IMR-90 (cell line): ENCODE data around the gene GOLGA5. TPM values are rescaled to one million over a fixed set of nuclear protein-coding genes. Genes with fewer than 3 reads are reported as not detected.

Experiments
- ATAC-seq: fragments of 200-7000 bp; cut with Tn5 transposase; 2 replicates; pipeline ENCODE4 v1.9.1; 2020; ENCODE audit warnings: low read depth, mild to moderate bottlenecking, moderate library complexity
- BruUV-seq: library from RNA; stranded (reverse); fragments of 400-500 nt; replicated peaks from 2 replicates; lab custom pipeline; 2021; lab: Mats Ljungman, UMichigan
- CTCF ChIA-PET: fragments of 300-600 bp; formaldehyde crosslinking; extraction: SDS; loops from one replicate; lab custom pipeline; 2021; ENCODE audit warnings: antibody characterized with exemption; lab: Yijun Ruan, JAX
- POLR2A ChIA-PET: fragments of 300-600 bp; sonication (Branson Sonifier 250); formaldehyde crosslinking; loops from one replicate; lab custom pipeline; 2022; ENCODE audit warnings: antibody characterized with exemption; ENCODE audit not compliant: unreplicated experiment; lab: Charles Lee
- DNase-seq: peaks from one replicate; pipeline ENCODE4 v3.0.0; 2013
- H2AFZ ChIP-seq: replicated peaks from 2 replicates; pipeline ENCODE3; 2013; ENCODE audit warnings: low read length, mild to moderate bottlenecking; ENCODE audit not compliant: poor library complexity
- H2AK5ac ChIP-seq: 2 replicates; pipeline ENCODE4 v1.6.1; 2013; ENCODE audit warnings: low read depth, low read length, inconsistent platforms
- H2AK9ac ChIP-seq: replicated peaks from 2 replicates; pipeline ENCODE3; 2013; ENCODE audit warnings: mild to moderate bottlenecking, low read depth, low read length, moderate library complexity; ENCODE audit not compliant: poor library complexity
- H2BK120ac ChIP-seq: 2 replicates; pipeline ENCODE4 v1.6.1; 2013; ENCODE audit warnings: low read depth, low read length, inconsistent platforms
- H2BK15ac ChIP-seq: 3 replicates; pipeline ENCODE4 v1.6.1; 2013; ENCODE audit warnings: low read depth, low read length, inconsistent platforms
- H2BK20ac ChIP-seq: 2 replicates; pipeline ENCODE4 v1.6.1; 2013; ENCODE audit warnings: low read depth, mild to moderate bottlenecking, inconsistent platforms, low read length, moderate library complexity
- H2BK5ac ChIP-seq: 2 replicates; pipeline ENCODE4 v1.6.1; 2013; ENCODE audit warnings: mild to moderate bottlenecking, low read depth, low read length, inconsistent platforms; ENCODE audit not compliant: poor library complexity, severe bottlenecking
- H3K14ac ChIP-seq: replicated peaks from 2 replicates; pipeline ENCODE4 v1.6.1; 2013; ENCODE audit warnings: low read depth, low read length, inconsistent platforms
- H3K18ac ChIP-seq: 2 replicates; pipeline ENCODE4 v1.6.1; 2013; ENCODE audit warnings: low read depth, low read length, control low read depth
- H3K23ac ChIP-seq: 2 replicates; pipeline ENCODE4 v1.6.1; 2013; ENCODE audit warnings: low read depth, low read length, inconsistent platforms
- H3K27ac ChIP-seq: 2 replicates; pipeline ENCODE4 v1.5.1; 2013; ENCODE audit warnings: mild to moderate bottlenecking, control low read depth, low read length; ENCODE audit not compliant: insufficient read depth
- H3K27me3 ChIP-seq: 2 replicates; pipeline ENCODE4 v1.6.1; 2013; ENCODE audit warnings: low read length; ENCODE audit not compliant: control insufficient read depth, insufficient read depth
- H3K36me3 ChIP-seq: 2 replicates; pipeline ENCODE4 v1.6.1; 2013; ENCODE audit warnings: low read length, mixed read lengths; ENCODE audit not compliant: control insufficient read depth, insufficient read depth
- H3K4ac ChIP-seq: 2 replicates; pipeline ENCODE4 v1.6.1; 2013; ENCODE audit warnings: low read depth, low read length, inconsistent platforms
- H3K4me1 ChIP-seq: 2 replicates; pipeline ENCODE4 v1.6.1; 2013; ENCODE audit warnings: low read length, mixed read lengths; ENCODE audit not compliant: control insufficient read depth, insufficient read depth
- H3K4me2 ChIP-seq: 2 replicates; pipeline ENCODE4 v1.6.1; 2013; ENCODE audit warnings: low read depth, mild to moderate bottlenecking, control low read depth, low read length, moderate library complexity
- H3K4me3 ChIP-seq: 2 replicates; pipeline ENCODE4 v1.5.1; 2013; ENCODE audit warnings: low read depth, mild to moderate bottlenecking, control low read depth, low read length, moderate library complexity; ENCODE audit not compliant: insufficient read depth
- H3K56ac ChIP-seq: 2 replicates; pipeline ENCODE4 v1.6.1; 2013; ENCODE audit warnings: low read length, inconsistent platforms; ENCODE audit not compliant: insufficient read depth; ENCODE audit errors: extremely low read depth
- H3K79me1 ChIP-seq, 2 experiments: 2 replicates each; pipeline ENCODE4 v1.6.1; 2013; ENCODE audit warnings: low read length in 2 of 2, inconsistent platforms in 1 of 2, low read depth in 1 of 2
- H3K9ac ChIP-seq: 2 replicates; pipeline ENCODE4 v1.6.1; 2013; ENCODE audit warnings: low read depth, low read length, control low read depth
- H3K9me1 ChIP-seq: 2 replicates; pipeline ENCODE4 v1.6.1; 2013; ENCODE audit warnings: low read length, inconsistent platforms; ENCODE audit not compliant: insufficient read depth
- H3K9me3 ChIP-seq: 2 replicates; pipeline ENCODE4 v1.6.1; 2013; ENCODE audit warnings: low read length; ENCODE audit not compliant: control insufficient read depth, insufficient read depth
- H4K20me1 ChIP-seq: 2 replicates; pipeline ENCODE4 v1.6.1; 2013; ENCODE audit warnings: low read length, inconsistent platforms; ENCODE audit not compliant: insufficient read depth
- H4K5ac ChIP-seq: 2 replicates; pipeline ENCODE4 v1.6.1; 2013; ENCODE audit warnings: mild to moderate bottlenecking, low read depth, low read length, control low read depth
- H4K8ac ChIP-seq, 2 experiments: 2 replicates each; pipeline ENCODE4 v1.6.1; 2013; ENCODE audit warnings: low read depth in 2 of 2, low read length in 2 of 2, control low read depth in 1 of 2, inconsistent platforms in 1 of 2
- H4K91ac ChIP-seq: 2 replicates; pipeline ENCODE4 v1.6.1; 2013; ENCODE audit warnings: low read depth, low read length, inconsistent platforms; ENCODE audit not compliant: insufficient read depth
- BHLHE40 ChIP-seq: fragments of 150-350 bp; IDR thresholded peaks from 2 replicates; pipeline ENCODE4 v1.6.1; 2016; ENCODE audit warnings: mild to moderate bottlenecking, low read depth, low read length
- CHD1 ChIP-seq: IDR thresholded peaks from 2 replicates; pipeline ENCODE4 v1.6.1; 2012; ENCODE audit warnings: low read depth, low read length, improper control_type of control experiment
- FOS ChIP-seq: fragments of 150-350 bp; IDR thresholded peaks from 2 replicates; pipeline ENCODE4 v1.6.1; 2016; ENCODE audit warnings: low read depth, low read length
- MAZ ChIP-seq: IDR thresholded peaks from 2 replicates; pipeline ENCODE4 v1.6.1; 2012; ENCODE audit warnings: low read depth, mild to moderate bottlenecking, low read length, improper control_type of control experiment, moderate library complexity, borderline replicate concordance
- MXI1 ChIP-seq: IDR thresholded peaks from 2 replicates; pipeline ENCODE4 v1.6.1; 2012; ENCODE audit warnings: low read depth, mild to moderate bottlenecking, low read length, moderate library complexity, borderline replicate concordance
- RCOR1 ChIP-seq: IDR thresholded peaks from 2 replicates; pipeline ENCODE4 v1.6.1; 2012; ENCODE audit warnings: mild to moderate bottlenecking, low read length, improper control_type of control experiment; ENCODE audit not compliant: insufficient replicate concordance
- RFX5 ChIP-seq: IDR thresholded peaks from 2 replicates; pipeline ENCODE4 v1.8.0; 2012; ENCODE audit warnings: low read depth, mild to moderate bottlenecking, low read length, moderate library complexity
- WGBS, 2 experiments: methylation state at CpG; one replicate each; pipeline versions ENCODE4 v1.1.5 to v1.1.7; 2013; ENCODE audit warnings: missing lambda C conversion rate in 2 of 2; ENCODE audit not compliant: insufficient read length in 1 of 2; ENCODE audit errors: extremely low coverage in 2 of 2; 5-methylcytosine and 5-hydroxymethylcytosine counted together
- dilution Hi-C: fragments of 300-500 bp; cut with HindIII; formaldehyde crosslinking; loops from one replicate; pipeline ENCODE4 v1.14.3; 2018; ENCODE audit warnings: low sequenced_read_pairs; ENCODE audit not compliant: unreplicated experiment
- in situ Hi-C: fragments of 300-500 bp; cut with MboI; formaldehyde crosslinking; loops from 3 replicates; pipeline ENCODE4 v1.14.3; 2019; ENCODE audit warnings: low sequenced_read_pairs, inconsistent platforms, mixed read lengths
- intact Hi-C: fragments of 100-400 bp; cut with micrococcal nuclease; formaldehyde crosslinking; loops from 2 replicates; pipeline ENCODE4 v1.10.0; 2022
- polyA plus RNA-seq, 3 experiments: library from polyadenylated mRNA; depleted of rRNA; stranded (reverse); fragments of >200 nt; gene quantifications; 2 replicates each; pipeline ENCODE4 v1.2.3, GENCODE V29; 2012; ENCODE audit warnings: low replicate concordance in 1 of 3
- total RNA-seq: library from RNA; depleted of rRNA; stranded (reverse); fragments of >200 nt; gene quantifications from 2 replicates; pipeline ENCODE4 v1.2.3, GENCODE V29; 2012
- TF ChIP-seq, protein P1 (sequence below): fragments of 150-350 bp; IDR thresholded peaks from 2 replicates; pipeline ENCODE4 v1.6.1; 2017; ENCODE audit warnings: mild to moderate bottlenecking, antibody characterized with exemption, low read length, low read depth
- TF ChIP-seq, protein P2 (sequence below): conservative IDR thresholded peaks from 2 replicates; pipeline ENCODE4 v1.5.1; 2012; ENCODE audit warnings: mild to moderate bottlenecking, low read depth, low read length, improper control_type of control experiment

Gene GOLGA5
- total and polyA plus RNA-seq, 2 of the 4 experiments (the other 2 are of a cell fraction) = 35.0 to 59.5 TPM

DNA sequence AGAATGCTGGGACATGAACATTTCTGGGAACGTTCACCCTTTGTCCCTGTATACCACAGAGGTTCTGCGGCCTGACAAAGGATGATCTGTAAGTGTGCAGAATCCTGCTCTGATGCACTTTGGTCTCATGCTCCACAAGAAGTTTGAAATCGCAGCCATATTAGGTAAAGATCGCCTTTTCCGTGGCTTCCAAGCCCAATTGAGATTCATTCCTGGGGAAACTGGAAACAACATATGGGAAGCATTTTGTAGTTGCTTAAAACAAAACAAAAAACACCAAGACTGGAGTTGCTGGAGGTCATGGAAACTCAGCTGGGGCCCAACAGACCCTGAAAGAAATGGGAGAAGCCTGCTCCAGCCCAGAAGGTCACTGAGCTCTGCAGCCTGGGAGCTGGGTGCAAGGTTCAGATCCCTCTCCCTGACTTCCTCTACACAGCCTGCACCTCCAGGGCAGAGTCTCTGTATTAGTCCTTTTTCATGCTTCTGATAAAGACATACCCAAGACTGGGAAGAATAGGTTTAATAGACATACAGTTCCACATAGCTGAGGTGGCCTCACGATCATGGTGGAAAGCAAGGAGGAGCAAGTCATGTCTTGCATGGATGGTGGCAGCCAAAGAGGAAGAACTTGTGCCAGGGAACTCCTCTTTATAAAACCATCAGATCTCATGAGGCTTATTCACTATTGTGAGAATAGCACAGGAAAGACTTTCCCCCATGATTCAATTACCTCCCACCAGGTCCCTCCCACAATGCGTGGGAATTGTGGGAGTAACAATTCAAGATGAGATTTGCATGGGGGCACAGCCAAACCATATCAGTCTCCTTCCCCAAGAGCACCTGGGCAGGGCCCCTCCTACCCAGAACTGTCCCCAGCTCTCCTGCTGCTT, 68.0 kb downstream of the GOLGA5 start:
- Histone ChIP-seq H3K56ac (no peak overlapping the region), H2BK20ac (no peak overlapping the region), H3K9me1 (no peaks in the 10 kb centered on the region), H3K9me3 (peaks cover 8% of the 10 kb centered on the region), H3K9ac (no peak overlapping the region), H3K23ac (no peak overlapping the region), H2BK15ac (no peak overlapping the region), H3K79me1 (no peaks in the 10 kb centered on the region), H4K91ac (no peak overlapping the region), H3K27me3 (peaks cover 3% of the 10 kb centered on the region; the same call in 1 of the 2 replicates), H4K20me1 (no peaks in the 10 kb centered on the region), H3K36me3 (no peaks in the 10 kb centered on the region), H3K27ac (no peak overlapping the region), H3K18ac (no peak overlapping the region), H2BK120ac (no peak overlapping the region), H3K4me3 (no peak overlapping the region), H3K4me2 (no peak overlapping the region), H3K14ac (no peak overlapping the region), H2AFZ (no peak overlapping the region), H3K4ac (no peak overlapping the region), H4K8ac (no peak overlapping the region), H2AK5ac (no peak overlapping the region), H4K5ac (no peak overlapping the region), H2BK5ac (no peak overlapping the region), H2AK9ac (no peak overlapping the region), H3K4me1 (no peaks in the 10 kb centered on the region)
- ChIA-PET CTCF (no interaction called here), POLR2A (no interaction called here)
- in situ Hi-C loops = no loop called here
- ATAC-seq (no peak), DNase-seq (no peak)
- WGBS, 2 experiments = no CpG with 5 or more reads among the region's 7 CpGs
- intact Hi-C loops = no loop called here
- no TSS peak for BruUV-seq
- no peak for TF ChIP-seq RCOR1
- TF ChIP-seq, protein P1, sequence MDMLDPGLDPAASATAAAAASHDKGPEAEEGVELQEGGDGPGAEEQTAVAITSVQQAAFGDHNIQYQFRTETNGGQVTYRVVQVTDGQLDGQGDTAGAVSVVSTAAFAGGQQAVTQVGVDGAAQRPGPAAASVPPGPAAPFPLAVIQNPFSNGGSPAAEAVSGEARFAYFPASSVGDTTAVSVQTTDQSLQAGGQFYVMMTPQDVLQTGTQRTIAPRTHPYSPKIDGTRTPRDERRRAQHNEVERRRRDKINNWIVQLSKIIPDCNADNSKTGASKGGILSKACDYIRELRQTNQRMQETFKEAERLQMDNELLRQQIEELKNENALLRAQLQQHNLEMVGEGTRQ = no peak
- TF ChIP-seq, protein P2, sequence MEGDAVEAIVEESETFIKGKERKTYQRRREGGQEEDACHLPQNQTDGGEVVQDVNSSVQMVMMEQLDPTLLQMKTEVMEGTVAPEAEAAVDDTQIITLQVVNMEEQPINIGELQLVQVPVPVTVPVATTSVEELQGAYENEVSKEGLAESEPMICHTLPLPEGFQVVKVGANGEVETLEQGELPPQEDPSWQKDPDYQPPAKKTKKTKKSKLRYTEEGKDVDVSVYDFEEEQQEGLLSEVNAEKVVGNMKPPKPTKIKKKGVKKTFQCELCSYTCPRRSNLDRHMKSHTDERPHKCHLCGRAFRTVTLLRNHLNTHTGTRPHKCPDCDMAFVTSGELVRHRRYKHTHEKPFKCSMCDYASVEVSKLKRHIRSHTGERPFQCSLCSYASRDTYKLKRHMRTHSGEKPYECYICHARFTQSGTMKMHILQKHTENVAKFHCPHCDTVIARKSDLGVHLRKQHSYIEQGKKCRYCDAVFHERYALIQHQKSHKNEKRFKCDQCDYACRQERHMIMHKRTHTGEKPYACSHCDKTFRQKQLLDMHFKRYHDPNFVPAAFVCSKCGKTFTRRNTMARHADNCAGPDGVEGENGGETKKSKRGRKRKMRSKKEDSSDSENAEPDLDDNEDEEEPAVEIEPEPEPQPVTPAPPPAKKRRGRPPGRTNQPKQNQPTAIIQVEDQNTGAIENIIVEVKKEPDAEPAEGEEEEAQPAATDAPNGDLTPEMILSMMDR = no peak
- TF ChIP-seq FOS = no peak
- no peak for TF ChIP-seq CHD1
- TF ChIP-seq MXI1 = no peak
- TF ChIP-seq RFX5 = no peak
- no peak for TF ChIP-seq BHLHE40
- no peak for TF ChIP-seq MAZ
- dilution Hi-C loops = no loop called here
